OCI-LY7 (cell line): Measurements from ENCODE around the gene CDH19. TPM values are rescaled to one million over a fixed set of nuclear protein-coding genes. Genes with fewer than 3 reads are reported as not detected.

Experiments
- BruUV-seq: library from RNA; stranded (reverse); fragments of 400-500 nt; replicated peaks from 2 replicates; lab custom pipeline; 2021; lab: Mats Ljungman, UMichigan
- CTCF ChIA-PET: fragments of 300-600 bp; sonication (Branson Sonifier 250); formaldehyde crosslinking; loops from one replicate; lab custom pipeline; 2022; ENCODE audit warnings: antibody characterized with exemption; ENCODE audit not compliant: unreplicated experiment; lab: Charles Lee
- POLR2A ChIA-PET: fragments of 300-600 bp; sonication (Branson Sonifier 250); formaldehyde crosslinking; loops from one replicate; lab custom pipeline; 2022; ENCODE audit warnings: antibody characterized with exemption; lab: Charles Lee
- DNase-seq: peaks from one replicate; pipeline ENCODE4 v3.0.0-alpha.2; 2015; ENCODE audit warnings: low spot score
- H2AFZ ChIP-seq: fragments of 200-600 bp; sonication (generic), shearing (Covaris generic); 2 replicates; pipeline ENCODE4 v1.6.1; 2014; ENCODE audit warnings: mild to moderate bottlenecking, antibody characterized with exemption, low read length, moderate library complexity
- H3K27ac ChIP-seq: fragments of 200-600 bp; sonication (generic); 2 replicates; pipeline ENCODE4 v1.5.1; 2014; ENCODE audit warnings: mixed run types, low read depth, mild to moderate bottlenecking, moderate library complexity, low read length, inconsistent platforms; ENCODE audit not compliant: poor library complexity, severe bottlenecking
- H3K36me3 ChIP-seq: fragments of 200-600 bp; sonication (generic); 2 replicates; pipeline ENCODE4 v1.6.1; 2014; ENCODE audit warnings: mild to moderate bottlenecking, antibody characterized with exemption, low read length, moderate library complexity, mixed read lengths; ENCODE audit not compliant: insufficient read depth
- H3K4me1 ChIP-seq: fragments of 200-600 bp; sonication (generic); 2 replicates; pipeline ENCODE4 v1.5.1; 2014; ENCODE audit warnings: mild to moderate bottlenecking, low read length; ENCODE audit not compliant: insufficient read depth, poor library complexity, severe bottlenecking
- H3K4me2 ChIP-seq: fragments of 200-600 bp; sonication (generic); 2 replicates; pipeline ENCODE4 v1.6.1; 2014; ENCODE audit warnings: mild to moderate bottlenecking, low read length
- H3K4me3 ChIP-seq: fragments of 200-600 bp; sonication (generic); 2 replicates; pipeline ENCODE4 v1.5.1; 2014; ENCODE audit warnings: mild to moderate bottlenecking, low read depth, low read length; ENCODE audit not compliant: poor library complexity, severe bottlenecking
- H3K79me2 ChIP-seq: fragments of 200-600 bp; sonication (generic); 2 replicates; pipeline ENCODE4 v1.6.1; 2016; ENCODE audit warnings: low read depth, mild to moderate bottlenecking, low read length, moderate library complexity, mixed read lengths; ENCODE audit not compliant: insufficient read depth
- H3K9me2 ChIP-seq: fragments of 200-600 bp; sonication (generic); 2 replicates; pipeline ENCODE4 v1.6.1; 2016; ENCODE audit warnings: mild to moderate bottlenecking, low read length, mixed read lengths; ENCODE audit not compliant: insufficient read depth
- H3K9me3 ChIP-seq: fragments of 200-600 bp; sonication (generic); 2 replicates; pipeline ENCODE4 v1.6.1; 2014; ENCODE audit warnings: mild to moderate bottlenecking, mixed run types, low read length, mixed read lengths
- H4K20me1 ChIP-seq: fragments of 200-600 bp; sonication (generic); 2 replicates; pipeline ENCODE4 v1.6.1; 2014; ENCODE audit warnings: mild to moderate bottlenecking, antibody characterized with exemption, low read length, moderate library complexity, mixed read lengths; ENCODE audit not compliant: insufficient read depth
- EZH2phosphoT487 ChIP-seq: fragments of 200-600 bp; sonication (generic); IDR thresholded peaks from 2 replicates; pipeline ENCODE4 v1.6.1; 2018; ENCODE audit warnings: low read depth, borderline replicate concordance, mild to moderate bottlenecking, mixed run types, antibody characterized with exemption, low read length, moderate library complexity, mixed read lengths
- intact Hi-C: fragments of 100-400 bp; cut with micrococcal nuclease; formaldehyde crosslinking; loops from one replicate; pipeline ENCODE4 v1.10.0; 2022; ENCODE audit not compliant: unreplicated experiment
- total RNA-seq, 2 experiments: library from RNA; depleted of rRNA in 1 of 2; stranded (reverse); fragments of >200 nt in 1 of 2; shearing (Covaris generic) in 1 of 2; gene quantifications; 2 replicates each; pipeline ENCODE4 v1.2.3, GENCODE V29; 2014 to 2022
- TF ChIP-seq, protein P1 (sequence below): fragments of 200-600 bp; sonication (generic); conservative IDR thresholded peaks from 2 replicates; pipeline ENCODE4 v1.5.1; 2014; ENCODE audit warnings: mild to moderate bottlenecking, antibody characterized with exemption, low read length, moderate library complexity, mixed read lengths

The CDH19 gene
- total RNA-seq, 2 experiments from 2014 or later: not detected

- no TSS peak for BruUV-seq
- ChIA-PET CTCF (no interaction called here), POLR2A (interaction anchor here (0.7 kb wide), 1 partner anchor 192 kb away, joined by 3 read pairs; no protein-coding TSS in a partner anchor)
- intact Hi-C loops: no loop called here
- H3K4me1 ChIP-seq: no peaks in the 10 kb centered on the region
- H3K4me3 ChIP-seq: no peak overlapping the region
- DNase-seq: no peak
- no peaks in the 10 kb centered on the region for H3K36me3 ChIP-seq
- TF ChIP-seq EZH2phosphoT487: no peak
- TF ChIP-seq, protein P1, sequence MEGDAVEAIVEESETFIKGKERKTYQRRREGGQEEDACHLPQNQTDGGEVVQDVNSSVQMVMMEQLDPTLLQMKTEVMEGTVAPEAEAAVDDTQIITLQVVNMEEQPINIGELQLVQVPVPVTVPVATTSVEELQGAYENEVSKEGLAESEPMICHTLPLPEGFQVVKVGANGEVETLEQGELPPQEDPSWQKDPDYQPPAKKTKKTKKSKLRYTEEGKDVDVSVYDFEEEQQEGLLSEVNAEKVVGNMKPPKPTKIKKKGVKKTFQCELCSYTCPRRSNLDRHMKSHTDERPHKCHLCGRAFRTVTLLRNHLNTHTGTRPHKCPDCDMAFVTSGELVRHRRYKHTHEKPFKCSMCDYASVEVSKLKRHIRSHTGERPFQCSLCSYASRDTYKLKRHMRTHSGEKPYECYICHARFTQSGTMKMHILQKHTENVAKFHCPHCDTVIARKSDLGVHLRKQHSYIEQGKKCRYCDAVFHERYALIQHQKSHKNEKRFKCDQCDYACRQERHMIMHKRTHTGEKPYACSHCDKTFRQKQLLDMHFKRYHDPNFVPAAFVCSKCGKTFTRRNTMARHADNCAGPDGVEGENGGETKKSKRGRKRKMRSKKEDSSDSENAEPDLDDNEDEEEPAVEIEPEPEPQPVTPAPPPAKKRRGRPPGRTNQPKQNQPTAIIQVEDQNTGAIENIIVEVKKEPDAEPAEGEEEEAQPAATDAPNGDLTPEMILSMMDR: peak; percentile 42
- H3K9me2 ChIP-seq: no peaks in the 10 kb centered on the region
- H3K4me2 ChIP-seq: no peak overlapping the region
- no peak overlapping the region for H3K27ac ChIP-seq
- no peak overlapping the region for H2AFZ ChIP-seq
- no peaks in the 10 kb centered on the region for H3K79me2 ChIP-seq
- no peaks in the 10 kb centered on the region for H4K20me1 ChIP-seq
- H3K9me3 ChIP-seq: no peaks in the 10 kb centered on the region
Measured at GRCh38 chr18:66616523-66616983, 12.7 kb upstream of the CDH19 start.

DNA sequence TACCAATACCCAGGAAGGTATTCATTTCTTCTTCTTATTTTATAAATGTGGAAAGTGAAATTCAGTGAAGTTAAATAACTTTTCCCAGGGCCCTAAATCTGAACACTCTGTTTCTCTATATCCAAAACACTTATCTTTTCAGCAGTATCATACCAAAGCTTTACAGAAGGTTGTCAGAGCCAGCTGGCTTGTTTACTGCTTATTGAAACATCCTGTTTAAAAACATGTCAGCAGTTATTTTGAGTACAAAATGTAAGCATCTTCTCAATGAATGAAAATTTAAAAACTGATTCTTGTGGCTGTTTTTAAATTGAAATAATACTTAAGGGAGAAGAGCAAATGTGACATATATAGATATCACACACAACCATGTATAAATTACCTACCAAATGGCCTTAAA, 11.3 kb upstream of the CDH19 start:
- Histone ChIP-seq H4K20me1 (no peaks in the 10 kb centered on the region), H3K79me2 (no peaks in the 10 kb centered on the region), H3K9me3 (no peaks in the 10 kb centered on the region), H3K4me2 (no peak overlapping the region), H2AFZ (no peak overlapping the region), H3K4me1 (no peaks in the 10 kb centered on the region), H3K9me2 (no peaks in the 10 kb centered on the region), H3K4me3 (no peak overlapping the region), H3K36me3 (no peaks in the 10 kb centered on the region), H3K27ac (no peak overlapping the region)
- TF ChIP-seq, protein P1: no peak
- DNase-seq: no peak
- POLR2A ChIA-PET: no interaction called here
- intact Hi-C loops: no loop called here
- CTCF ChIA-PET: no interaction called here
- BruUV-seq: no TSS peak

GRCh38 chr18:66607632-66608031, 3.7 kb upstream of the CDH19 start:
- intact Hi-C loops: no loop called here

More at GRCh38 chr18:66607632-66608031, 3.7 kb upstream of the CDH19 start:
- Histone ChIP-seq H3K36me3 (no peaks in the 10 kb centered on the region), H4K20me1 (no peaks in the 10 kb centered on the region), H3K79me2 (no peaks in the 10 kb centered on the region), H2AFZ (no peak overlapping the region), H3K9me2 (no peaks in the 10 kb centered on the region), H3K27ac (no peak overlapping the region), H3K4me2 (no peak overlapping the region), H3K9me3 (no peaks in the 10 kb centered on the region), H3K4me3 (no peak overlapping the region), H3K4me1 (no peaks in the 10 kb centered on the region)
- ChIA-PET CTCF (no interaction called here), POLR2A (interaction anchor here (0.6 kb wide), 1 partner anchor 729 kb away, joined by 4 read pairs; no protein-coding TSS in a partner anchor)
- BruUV-seq: no TSS peak
- DNase-seq: no peak
- TF ChIP-seq, protein P1: no peak
- no peak for TF ChIP-seq EZH2phosphoT487
